HFF-Myc (cell line): ENCODE measurements around the gene RIPK4.

ENCODE experiments used
- DNase-seq: peaks from one replicate; pipeline ENCODE4 v3.0.0-alpha.2; 2011; ENCODE audit warnings: low read depth; ENCODE audit errors: extremely low read depth
- H3K4me3 ChIP-seq: replicated peaks from 2 replicates; pipeline ENCODE4 v1.5.1; 2011; ENCODE audit warnings: low read depth, mild to moderate bottlenecking, control low read depth, low read length
- TF ChIP-seq, protein P1 (sequence below): IDR thresholded peaks from 2 replicates; pipeline ENCODE4 v1.5.1; 2012; ENCODE audit warnings: mild to moderate bottlenecking, low read depth, low read length, control low read depth; ENCODE audit errors: missing control alignments

RIPK4 gene

DNA sequence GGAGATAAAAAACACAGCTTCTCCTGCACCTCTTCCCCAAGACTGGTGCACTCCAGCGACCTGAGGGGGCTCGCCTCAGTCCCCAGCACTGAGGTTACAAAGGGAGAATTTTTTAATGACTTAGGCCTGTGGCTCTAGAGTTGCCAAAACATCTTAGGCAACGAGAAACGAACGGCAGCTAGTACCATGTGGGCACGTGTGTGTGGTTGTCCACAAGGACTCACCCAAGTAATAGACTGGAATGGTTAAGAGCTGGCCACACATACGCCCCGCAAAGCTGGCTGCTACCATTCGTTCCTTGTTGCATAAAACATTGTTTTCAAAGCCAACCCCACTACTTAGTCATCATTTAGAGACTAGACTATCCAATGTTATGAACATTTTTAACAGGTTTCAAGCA is 26.9 kb downstream of the RIPK4 start:
- no peak for DNase-seq
- TF ChIP-seq, protein P1, sequence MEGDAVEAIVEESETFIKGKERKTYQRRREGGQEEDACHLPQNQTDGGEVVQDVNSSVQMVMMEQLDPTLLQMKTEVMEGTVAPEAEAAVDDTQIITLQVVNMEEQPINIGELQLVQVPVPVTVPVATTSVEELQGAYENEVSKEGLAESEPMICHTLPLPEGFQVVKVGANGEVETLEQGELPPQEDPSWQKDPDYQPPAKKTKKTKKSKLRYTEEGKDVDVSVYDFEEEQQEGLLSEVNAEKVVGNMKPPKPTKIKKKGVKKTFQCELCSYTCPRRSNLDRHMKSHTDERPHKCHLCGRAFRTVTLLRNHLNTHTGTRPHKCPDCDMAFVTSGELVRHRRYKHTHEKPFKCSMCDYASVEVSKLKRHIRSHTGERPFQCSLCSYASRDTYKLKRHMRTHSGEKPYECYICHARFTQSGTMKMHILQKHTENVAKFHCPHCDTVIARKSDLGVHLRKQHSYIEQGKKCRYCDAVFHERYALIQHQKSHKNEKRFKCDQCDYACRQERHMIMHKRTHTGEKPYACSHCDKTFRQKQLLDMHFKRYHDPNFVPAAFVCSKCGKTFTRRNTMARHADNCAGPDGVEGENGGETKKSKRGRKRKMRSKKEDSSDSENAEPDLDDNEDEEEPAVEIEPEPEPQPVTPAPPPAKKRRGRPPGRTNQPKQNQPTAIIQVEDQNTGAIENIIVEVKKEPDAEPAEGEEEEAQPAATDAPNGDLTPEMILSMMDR, result no peak
- no peak overlapping the region for H3K4me3 ChIP-seq

DNA sequence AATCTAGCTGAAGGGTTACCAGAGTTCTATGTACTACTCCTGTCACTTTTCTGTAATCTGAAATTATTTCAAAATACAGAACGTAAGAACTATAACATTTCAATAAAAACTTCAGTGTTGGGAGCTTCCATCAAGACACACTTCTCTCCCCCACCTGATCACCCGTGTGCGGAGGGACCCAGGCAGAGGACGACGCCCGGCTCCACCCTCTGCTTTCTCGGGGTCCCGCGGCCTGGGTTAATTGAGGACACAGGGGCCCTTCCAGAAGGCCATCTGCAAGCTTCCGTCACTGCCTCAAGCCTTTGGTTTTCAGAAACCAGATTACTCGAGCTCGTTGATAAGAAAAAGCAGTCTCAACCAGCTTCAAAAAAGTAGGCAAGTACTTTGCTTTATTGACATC is 27.8 kb downstream of the RIPK4 start:
- TF ChIP-seq, protein P1, result no peak
- H3K4me3 ChIP-seq, result no peak overlapping the region
- no peak for DNase-seq

DNA sequence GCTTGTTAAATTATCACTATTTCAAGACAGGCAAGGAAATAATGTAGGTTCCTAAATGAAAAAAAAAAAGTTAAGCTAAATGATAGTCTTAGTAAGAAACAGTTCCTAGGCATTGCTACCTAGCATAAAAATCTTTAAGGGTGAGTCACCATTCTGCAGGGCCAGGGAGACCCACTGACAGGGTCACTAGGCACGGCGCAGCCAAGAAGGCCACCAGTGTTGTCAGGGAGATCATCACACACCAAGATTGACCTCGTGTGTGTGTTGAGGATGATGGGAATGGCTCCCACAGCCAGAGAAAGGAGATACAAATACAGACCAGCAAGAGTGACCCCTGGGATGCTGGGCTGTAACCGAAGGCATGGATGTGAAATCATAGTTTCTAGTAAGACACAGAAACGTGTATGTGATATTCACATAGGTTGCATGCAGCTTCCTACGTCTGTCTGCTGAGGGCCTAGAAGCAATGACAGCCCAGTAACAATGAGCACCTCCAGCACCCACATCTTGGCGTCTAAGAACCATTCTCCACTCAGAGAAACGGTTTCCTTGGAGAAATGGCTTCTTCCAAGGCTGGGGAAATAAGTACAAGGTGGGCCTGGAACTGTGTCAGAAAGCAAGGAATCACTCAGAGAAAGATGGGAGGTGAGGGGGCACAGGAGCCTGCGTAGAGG is 29.1 kb downstream of the RIPK4 start:
- DNase-seq, result no peak
- no peak overlapping the region for H3K4me3 ChIP-seq
- TF ChIP-seq, protein P1, result no peak

DNA sequence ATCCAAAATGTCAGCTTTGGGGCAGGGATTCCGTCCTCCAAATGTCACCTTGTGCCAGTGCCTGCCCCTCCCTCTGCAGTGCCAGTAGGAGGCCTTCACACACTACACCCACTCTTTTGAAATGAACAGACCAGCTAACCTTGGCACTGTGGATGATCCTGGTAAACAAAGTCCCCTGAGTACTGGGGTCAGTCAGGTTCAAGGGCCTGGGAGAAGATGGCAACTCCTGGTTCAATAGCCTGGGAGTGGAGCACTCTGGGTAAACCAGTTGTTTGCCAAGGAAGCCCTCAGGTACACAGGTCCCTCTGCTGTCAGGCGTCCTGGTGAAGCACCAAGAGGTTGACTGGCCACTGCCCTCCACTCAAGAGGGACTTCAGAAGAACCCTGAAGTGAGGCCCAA is 30.4 kb downstream of the RIPK4 start:
- TF ChIP-seq, protein P1, result no peak
- no peak for DNase-seq
- H3K4me3 ChIP-seq, result no peak overlapping the region

DNA sequence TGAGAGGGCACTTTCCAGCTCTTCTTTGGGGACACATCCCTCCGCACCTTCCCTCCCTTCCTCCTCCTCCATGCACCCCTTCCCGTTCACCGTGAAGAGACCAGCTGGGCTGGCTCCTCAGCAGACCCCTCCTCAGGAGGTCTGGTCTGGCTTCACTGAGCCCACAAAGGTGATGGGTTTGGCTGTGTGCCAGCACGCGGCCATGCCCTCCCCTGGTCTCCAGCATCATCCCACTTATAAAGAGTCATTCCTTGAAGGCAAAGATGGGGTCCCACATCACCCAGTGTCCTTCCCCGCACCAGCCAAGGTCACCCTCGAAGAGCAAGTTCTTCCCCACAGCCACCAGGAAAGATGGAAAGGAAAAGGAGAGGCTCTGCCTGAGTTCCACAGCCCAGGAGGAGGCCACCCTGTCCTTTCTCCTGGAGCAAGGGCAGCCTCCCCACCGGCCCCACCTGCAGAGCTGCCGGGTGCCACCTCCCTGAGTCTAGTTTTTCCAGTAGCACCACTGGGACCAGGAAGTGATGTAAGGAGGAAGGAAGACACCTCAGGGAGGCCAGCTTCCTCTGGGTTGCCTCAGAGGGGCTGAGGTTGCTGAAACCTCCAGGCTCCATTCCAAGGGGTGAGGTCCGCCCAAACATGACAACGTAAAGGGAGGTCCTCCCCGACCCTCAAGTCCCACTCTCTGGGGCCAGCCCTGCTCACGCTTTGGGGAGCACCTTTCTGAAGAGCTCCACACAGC is 32.7 kb downstream of the RIPK4 start:
- TF ChIP-seq, protein P1, result no peak
- no peak for DNase-seq
- H3K4me3 ChIP-seq, result no peak overlapping the region

DNA sequence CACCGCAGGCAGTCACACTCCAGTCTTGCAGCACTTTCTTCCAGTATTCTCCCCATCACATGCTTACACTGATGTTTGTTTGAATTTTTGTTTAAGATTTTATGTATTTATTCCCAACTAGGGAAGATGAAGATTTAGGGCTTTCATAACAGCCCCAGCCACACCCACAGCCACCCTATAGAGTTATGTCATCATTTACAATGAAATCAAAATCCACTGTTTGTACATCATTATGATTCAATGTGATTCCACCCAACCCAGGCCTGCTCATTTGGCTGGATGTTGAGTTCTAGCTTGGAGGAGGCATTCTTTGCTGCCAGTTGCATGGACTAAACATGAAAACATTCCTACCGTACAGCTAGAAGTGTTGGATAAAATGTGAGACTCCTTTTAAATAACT is 35.8 kb downstream of the RIPK4 start:
- no peak for DNase-seq
- H3K4me3 ChIP-seq, result no peak overlapping the region
- TF ChIP-seq, protein P1, result no peak
